ENCODE data around the gene HARBI1. TPM values are rescaled to one million over a fixed set of nuclear protein-coding genes. Genes with fewer than 3 reads are reported as not detected.

Gene HARBI1
- total and polyA plus RNA-seq, 10 of the 15 experiments (the other 5 are each of a cell fraction or from before 2014, with no cell fraction given), result 3.6 to 8.4 (median 5.2) TPM

DNA sequence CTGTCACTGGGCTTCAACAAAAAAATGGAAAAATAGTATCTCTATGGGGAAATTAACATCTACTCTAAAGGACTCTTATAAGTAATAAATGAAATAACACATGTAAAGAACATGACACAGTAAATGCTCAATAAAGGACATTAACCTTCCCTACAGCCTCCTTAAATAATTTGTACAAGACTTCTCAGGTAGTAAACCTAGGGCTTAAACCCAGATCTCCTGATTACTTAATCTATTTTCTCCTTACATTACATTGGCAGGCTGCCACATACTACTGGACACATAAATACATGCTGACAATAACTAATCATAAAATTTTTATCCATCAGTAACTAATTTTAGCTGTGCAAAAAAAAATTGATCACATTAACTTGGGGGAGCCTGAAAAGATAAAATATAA is 28.1 kb downstream of the HARBI1 start:
- Histone ChIP-seq H3K79me2 (ENCODE audit: control insufficient read depth, insufficient read depth, low read length) (peaks cover 66% of the 10 kb centered on the region), H3K27ac (ENCODE audit: control insufficient read depth, insufficient read depth) (no peak overlapping the region), H4K20me1 (ENCODE audit: control insufficient read depth, insufficient read depth) (no peaks in the 10 kb centered on the region), H3K9ac (ENCODE audit: control insufficient read depth, insufficient read depth, low read length) (no peak overlapping the region), H2AFZ (ENCODE audit: control insufficient read depth, low read depth, low read length) (no peak overlapping the region), H3K36me3 (ENCODE audit: control insufficient read depth in 2 of 2, insufficient read depth in 2 of 2, low read length in 1 of 2) (no peaks in the 10 kb centered on the region; a peak in 1 of 4 replicates), H3K27me3 (replicated peaks in 1 of 2; ENCODE audit: control insufficient read depth in 2 of 2, insufficient read depth in 2 of 2, low read length in 1 of 2) (no peaks in the 10 kb centered on the region), H3K9me3 (replicated peaks; ENCODE audit: control insufficient read depth, insufficient read depth, low read length) (no peaks in the 10 kb centered on the region; the same call in 2 of the 3 replicates), H3K4me1 (ENCODE audit: control insufficient read depth, insufficient read depth, low read length) (no peaks in the 10 kb centered on the region), H3K4me3 (no peak overlapping the region), H3K4me2 (ENCODE audit: control insufficient read depth, insufficient read depth) (peak overlapping the region; percentile 26; the same call in 1 of the 2 replicates)
- SMC1A ChIA-PET (ENCODE audit: uncharacterized antibody, unreplicated experiment), result interaction anchor here (2.2 kb wide), 1 partner anchor 19 kb away, joined by 8 read pairs; no protein-coding TSS in a partner anchor
- POLR2A ChIA-PET, result interaction anchor here (0.6 to 3.3 kb wide), 2 partner anchors 14 to 200 kb away, joined by 3 to 10 read pairs; no protein-coding TSS in a partner anchor
- RAD21 ChIA-PET (ENCODE audit: unreplicated experiment), result interaction anchor here (0.6 to 0.9 kb wide), 2 partner anchors 112 to 165 kb away, joined by 3 to 4 read pairs; no protein-coding TSS in a partner anchor
- in situ Hi-C loops (cut with MboI), result no loop called here
- CTCF ChIA-PET, result interaction anchor here (1.0 kb wide), 1 partner anchor 152 kb away, joined by 3 read pairs; no protein-coding TSS in a partner anchor
- DNase-seq (ENCODE audit: low read depth, low spot score), result no peak
- FAIRE-seq, result no peak
- TF ChIP-seq IRF3 (IDR thresholded peaks at IDR 0.05) (no peak), STAT1 (conservative IDR thresholded peaks at IDR 0.05) (no peak), MLLT1 (IDR thresholded peaks at IDR 0.05) (no peak), PAX8 (IDR thresholded peaks at IDR 0.05) (no peak)
- ATAC-seq, result no peak
- intact Hi-C loops (cut with micrococcal nuclease; ENCODE audit: unreplicated experiment), result no loop called here
- no TSS peak for BruUV-seq (replicated peaks)

DNA sequence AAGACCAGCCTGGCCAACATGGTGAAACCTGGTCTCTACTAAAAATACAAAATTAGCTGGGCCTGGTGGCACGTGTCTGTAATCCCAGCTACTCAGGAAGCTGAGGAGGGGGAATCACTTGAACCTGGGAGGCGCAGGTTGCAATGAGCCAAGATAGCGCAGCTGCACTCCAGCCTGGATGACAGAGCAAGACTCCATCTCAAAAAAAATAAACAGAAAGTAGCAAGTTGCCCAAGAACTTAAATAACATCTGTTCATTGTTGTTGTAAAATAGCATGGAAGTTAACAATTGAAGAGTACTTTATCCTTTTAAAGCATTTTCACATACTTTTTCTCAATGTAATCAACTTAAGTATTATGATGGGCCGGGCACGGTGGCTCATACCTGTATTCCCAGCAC is 28.9 kb downstream of the HARBI1 start:
- Histone ChIP-seq H2AFZ (ENCODE audit: control insufficient read depth, low read depth, low read length) (no peak overlapping the region), H3K27me3 (replicated peaks in 1 of 2; ENCODE audit: control insufficient read depth in 2 of 2, insufficient read depth in 2 of 2, low read length in 1 of 2) (no peaks in the 10 kb centered on the region), H3K27ac (ENCODE audit: control insufficient read depth, insufficient read depth) (no peak overlapping the region), H4K20me1 (ENCODE audit: control insufficient read depth, insufficient read depth) (no peaks in the 10 kb centered on the region), H3K9ac (ENCODE audit: control insufficient read depth, insufficient read depth, low read length) (no peak overlapping the region), H3K36me3 (ENCODE audit: control insufficient read depth in 2 of 2, insufficient read depth in 2 of 2, low read length in 1 of 2) (no peaks in the 10 kb centered on the region; a peak in 1 of 4 replicates), H3K9me3 (replicated peaks; ENCODE audit: control insufficient read depth, insufficient read depth, low read length) (no peaks in the 10 kb centered on the region; the same call in 2 of the 3 replicates), H3K4me2 (ENCODE audit: control insufficient read depth, insufficient read depth) (no peak overlapping the region), H3K4me3 (no peak overlapping the region), H3K4me1 (ENCODE audit: control insufficient read depth, insufficient read depth, low read length) (no peaks in the 10 kb centered on the region), H3K79me2 (ENCODE audit: control insufficient read depth, insufficient read depth, low read length) (peaks cover 59% of the 10 kb centered on the region)
- intact Hi-C loops (cut with micrococcal nuclease; ENCODE audit: unreplicated experiment), result no loop called here
- no TSS peak for BruUV-seq (replicated peaks)
- in situ Hi-C loops (cut with MboI), result no loop called here
- ChIA-PET SMC1A (ENCODE audit: uncharacterized antibody, unreplicated experiment) (interaction anchor here (1.4 kb wide), 1 partner anchor 16 kb away, joined by 3 read pairs; no protein-coding TSS in a partner anchor), POLR2A (interaction anchor here (3.3 kb wide), 1 partner anchor 13 kb away, joined by 10 read pairs; no protein-coding TSS in a partner anchor), RAD21 (ENCODE audit: unreplicated experiment) (no interaction called here), CTCF (no interaction called here)
- FAIRE-seq (no peak), ATAC-seq (no peak), DNase-seq (ENCODE audit: low read depth, low spot score) (no peak)
- 88% methylated on average over 5 of the region's 5 CpGs for WGBS (ENCODE audit: insufficient coverage, insufficient replicate concordance, low lambda C conversion rate, missing lambda C conversion rate)
- no peak for TF ChIP-seq EZH2 (IDR thresholded peaks at IDR 0.05; ENCODE audit: borderline replicate concordance, control insufficient read depth, low read depth, low read length)
- no peak for TF ChIP-seq SREBF2 (IDR thresholded peaks at IDR 0.05; ENCODE audit: low read length)
- TF ChIP-seq POU2F2 (IDR thresholded peaks at IDR 0.05; ENCODE audit: borderline replicate concordance, low read depth, low read length), result no peak
- TF ChIP-seq SUPT20H (IDR thresholded peaks at IDR 0.05; ENCODE audit: borderline replicate concordance, control insufficient read depth, low read depth, low read length), result no peak
- TF ChIP-seq SUZ12 (IDR thresholded peaks at IDR 0.05; ENCODE audit: unreplicated experiment), result no peak
- no peak for TF ChIP-seq CREB1 (IDR thresholded peaks at IDR 0.05; ENCODE audit: low read depth)
- TF ChIP-seq FOXK2 (IDR thresholded peaks at IDR 0.05), result no peak
- TF ChIP-seq GABPA (IDR thresholded peaks at IDR 0.05; ENCODE audit: low read depth), result no peak
- TF ChIP-seq IRF3 (IDR thresholded peaks at IDR 0.05), result no peak
